HUES48 (cell line): ENCODE results near the gene EMCN.
"Not testable (repeated sequence)": the region's sequence is repeated elsewhere in the genome, so short reads cannot be mapped to it uniquely, and the experiment has no call there.

ENCODE experiments used
- H3K27ac ChIP-seq: one replicate; pipeline ENCODE4 v1.7.0; 2013; ENCODE audit warnings: low read depth, low read length, inconsistent platforms
- H3K27me3 ChIP-seq: 2 replicates; pipeline ENCODE4 v1.6.1; 2013; ENCODE audit warnings: mild to moderate bottlenecking, low read length; ENCODE audit not compliant: control insufficient read depth, insufficient read depth
- H3K36me3 ChIP-seq: 2 replicates; pipeline ENCODE4 v1.6.1; 2013; ENCODE audit warnings: low read length; ENCODE audit not compliant: control insufficient read depth, insufficient read depth
- H3K4me1 ChIP-seq: 2 replicates; pipeline ENCODE4 v1.6.1; 2013; ENCODE audit warnings: mild to moderate bottlenecking, low read length; ENCODE audit not compliant: control insufficient read depth, insufficient read depth
- H3K4me3 ChIP-seq: 2 replicates; pipeline ENCODE4 v1.5.1; 2013; ENCODE audit warnings: mild to moderate bottlenecking, low read depth, low read length
- H3K9ac ChIP-seq: 2 replicates; pipeline ENCODE4 v1.6.1; 2013; ENCODE audit warnings: mild to moderate bottlenecking, low read depth, low read length, moderate library complexity
- H3K9me3 ChIP-seq: 2 replicates; pipeline ENCODE4 v1.6.1; 2013; ENCODE audit warnings: low read length; ENCODE audit not compliant: control insufficient read depth, insufficient read depth

Gene EMCN

GRCh38 chr4:100357542-100357941 lies 160.3 kb downstream of the EMCN start:
- Histone ChIP-seq H3K27ac (no peak overlapping the region), H3K9ac (no peak overlapping the region), H3K4me3 (no peak overlapping the region), H3K36me3 (no peaks in the 10 kb centered on the region), H3K27me3 (no peaks in the 10 kb centered on the region), H3K9me3 (0 out of 2 replicates have a peak, but pooled peaks cover 5% of the 10 kb centered on the region), H3K4me1 (no peaks in the 10 kb centered on the region)

- H3K27me3 ChIP-seq: no peaks in the 10 kb centered on the region
- no peaks in the 10 kb centered on the region for H3K36me3 ChIP-seq
- H3K4me1 ChIP-seq: no peaks in the 10 kb centered on the region
- 0 out of 2 replicates have a peak, but pooled peaks cover 5% of the 10 kb centered on the region for H3K9me3 ChIP-seq
- no peak overlapping the region for H3K4me3 ChIP-seq
- no peak overlapping the region for H3K9ac ChIP-seq
- H3K27ac ChIP-seq: no peak overlapping the region
Observed at GRCh38 chr4:100356172-100356571, 161.7 kb downstream of the EMCN start.

GRCh38 chr4:100352352-100352751 lies 165.5 kb downstream of the EMCN start:
- not testable (repeated sequence) for H3K9ac ChIP-seq, H3K36me3 ChIP-seq, H3K9me3 ChIP-seq, H3K27me3 ChIP-seq, H3K27ac ChIP-seq, H3K4me3 ChIP-seq, H3K4me1 ChIP-seq

GRCh38 chr4:100348473-100348872 lies 169.3 kb downstream of the EMCN start:
- Histone ChIP-seq H3K36me3 (no peaks in the 10 kb centered on the region), H3K27me3 (no peaks in the 10 kb centered on the region), H3K27ac (no peak overlapping the region), H3K9ac (no peak overlapping the region), H3K4me1 (no peaks in the 10 kb centered on the region), H3K9me3 (no peaks in the 10 kb centered on the region), H3K4me3 (no peak overlapping the region)

- no peaks in the 10 kb centered on the region for H3K9me3 ChIP-seq
- H3K4me3 ChIP-seq: no peak overlapping the region
- no peaks in the 10 kb centered on the region for H3K36me3 ChIP-seq
- no peaks in the 10 kb centered on the region for H3K27me3 ChIP-seq
- H3K9ac ChIP-seq: no peak overlapping the region
- H3K27ac ChIP-seq: no peak overlapping the region
- no peaks in the 10 kb centered on the region for H3K4me1 ChIP-seq
Observed at GRCh38 chr4:100347241-100347640, 170.6 kb downstream of the EMCN start.

- H3K27ac ChIP-seq: no peak overlapping the region
- H3K36me3 ChIP-seq: no peaks in the 10 kb centered on the region
- no peaks in the 10 kb centered on the region for H3K9me3 ChIP-seq
- no peak overlapping the region for H3K9ac ChIP-seq
- H3K27me3 ChIP-seq: no peaks in the 10 kb centered on the region
- H3K4me3 ChIP-seq: no peak overlapping the region
- H3K4me1 ChIP-seq: no peaks in the 10 kb centered on the region
Observed at GRCh38 chr4:100345585-100345984, 172.2 kb downstream of the EMCN start.
